A549 treated with AZD2906 at 1 μM for 4 hours (cell line): ENCODE results near the gene MPI. TPM values are rescaled to one million over a fixed set of nuclear protein-coding genes. Genes with fewer than 3 reads are reported as not detected.

Experiments used
- total RNA-seq: library from RNA; stranded (reverse); fragments of 200-300 nt; extraction: Qiagen RNA extraction; gene quantifications from 5 replicates; pipeline ENCODE4 v1.2.3, GENCODE V29; 2022

The MPI gene, protein sequence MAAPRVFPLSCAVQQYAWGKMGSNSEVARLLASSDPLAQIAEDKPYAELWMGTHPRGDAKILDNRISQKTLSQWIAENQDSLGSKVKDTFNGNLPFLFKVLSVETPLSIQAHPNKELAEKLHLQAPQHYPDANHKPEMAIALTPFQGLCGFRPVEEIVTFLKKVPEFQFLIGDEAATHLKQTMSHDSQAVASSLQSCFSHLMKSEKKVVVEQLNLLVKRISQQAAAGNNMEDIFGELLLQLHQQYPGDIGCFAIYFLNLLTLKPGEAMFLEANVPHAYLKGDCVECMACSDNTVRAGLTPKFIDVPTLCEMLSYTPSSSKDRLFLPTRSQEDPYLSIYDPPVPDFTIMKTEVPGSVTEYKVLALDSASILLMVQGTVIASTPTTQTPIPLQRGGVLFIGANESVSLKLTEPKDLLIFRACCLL
- 28.0 to 42.3 TPM (median 33.9 TPM) in 5 replicates for total RNA-seq

DNA sequence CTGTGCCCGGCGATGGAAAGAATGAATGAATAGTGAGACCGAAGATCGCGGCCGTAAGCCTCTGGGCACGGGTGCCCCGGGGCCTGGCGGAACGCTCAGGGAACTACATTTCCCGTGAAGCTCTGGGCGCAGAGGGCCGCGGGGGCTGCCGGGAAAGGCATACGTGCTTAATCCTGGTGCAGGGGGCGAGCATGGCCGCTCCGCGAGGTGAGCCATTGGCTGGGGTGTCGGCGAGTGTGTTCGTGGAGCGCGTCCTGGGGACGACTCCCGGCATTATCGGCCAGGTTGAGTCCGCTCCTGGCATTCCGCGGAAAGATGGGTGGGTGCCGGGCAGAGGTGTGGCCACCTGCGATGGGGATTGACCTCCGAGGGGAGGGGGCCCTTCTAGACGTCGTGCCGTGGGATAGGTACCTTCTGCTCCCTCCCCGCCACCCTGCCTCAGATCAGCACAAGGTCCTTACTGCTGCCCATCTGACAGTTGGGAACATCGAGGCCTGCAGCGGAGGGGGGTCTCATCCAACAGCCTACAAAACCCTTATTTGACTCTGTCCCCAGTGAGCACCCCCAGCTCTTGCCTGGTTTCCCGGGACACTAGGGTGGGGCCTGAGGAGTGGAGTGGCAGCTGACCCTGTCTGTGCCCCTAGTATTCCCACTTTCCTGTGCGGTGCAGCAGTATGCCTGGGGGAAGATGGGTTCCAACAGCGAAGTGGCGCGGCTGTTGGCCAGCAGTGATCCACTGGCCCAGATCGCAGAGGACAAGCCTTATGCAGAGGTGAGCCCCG is at the start of gene MPI:
Gene MPI, plus strand, starts transcription at position 160 of the 782 bp plus-strand sequence. Its CDS starts 32 bp downstream, at position 192.

DNA sequence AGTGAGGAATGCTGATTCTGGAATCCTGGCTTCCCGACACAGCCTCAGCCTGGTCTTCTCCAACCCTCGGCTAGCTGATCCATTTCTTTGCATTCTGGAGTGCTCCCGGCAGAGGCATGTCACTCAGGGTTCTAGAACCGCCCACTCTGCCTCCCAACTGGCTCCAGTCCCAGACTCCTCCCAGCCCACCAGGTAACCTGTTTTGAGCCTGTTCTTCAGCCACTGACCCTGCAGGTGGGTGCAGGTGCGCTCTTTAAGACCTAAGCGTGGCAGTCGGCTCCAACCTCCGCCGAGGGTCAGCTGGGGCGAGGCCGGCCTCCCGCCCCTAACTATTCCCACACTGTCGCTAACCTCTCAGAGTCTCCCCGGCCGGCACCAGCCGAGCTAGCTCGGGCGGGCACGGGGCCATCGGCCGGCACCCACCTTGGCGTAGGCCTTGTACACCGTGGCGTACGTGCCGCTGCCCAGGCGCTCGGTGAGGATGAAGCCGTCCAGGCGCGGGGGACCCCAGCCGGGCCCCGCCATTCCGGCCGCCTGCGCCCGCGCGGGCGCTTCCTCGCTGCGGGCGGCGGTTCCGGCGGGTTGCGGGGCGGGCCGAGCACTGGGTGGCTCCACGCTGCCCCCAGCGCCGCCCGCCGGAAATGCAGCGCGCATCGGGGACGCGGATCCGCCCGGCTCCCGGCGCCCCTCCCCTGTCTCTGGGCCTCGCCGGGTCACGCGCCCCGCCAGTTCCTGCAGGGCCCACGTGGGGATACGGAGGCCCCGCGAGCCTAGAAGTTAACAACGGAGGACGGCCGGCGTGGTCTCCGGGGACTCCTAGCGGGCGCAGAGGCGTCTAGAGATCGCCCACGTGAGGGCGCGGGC is 47.0 kb upstream of the MPI start, which contains the start of gene ULK3:
Gene ULK3, minus strand, starts transcription at position 576 of the 864 bp plus-strand sequence. Its CDS starts 51 bp downstream, at position 525.

DNA sequence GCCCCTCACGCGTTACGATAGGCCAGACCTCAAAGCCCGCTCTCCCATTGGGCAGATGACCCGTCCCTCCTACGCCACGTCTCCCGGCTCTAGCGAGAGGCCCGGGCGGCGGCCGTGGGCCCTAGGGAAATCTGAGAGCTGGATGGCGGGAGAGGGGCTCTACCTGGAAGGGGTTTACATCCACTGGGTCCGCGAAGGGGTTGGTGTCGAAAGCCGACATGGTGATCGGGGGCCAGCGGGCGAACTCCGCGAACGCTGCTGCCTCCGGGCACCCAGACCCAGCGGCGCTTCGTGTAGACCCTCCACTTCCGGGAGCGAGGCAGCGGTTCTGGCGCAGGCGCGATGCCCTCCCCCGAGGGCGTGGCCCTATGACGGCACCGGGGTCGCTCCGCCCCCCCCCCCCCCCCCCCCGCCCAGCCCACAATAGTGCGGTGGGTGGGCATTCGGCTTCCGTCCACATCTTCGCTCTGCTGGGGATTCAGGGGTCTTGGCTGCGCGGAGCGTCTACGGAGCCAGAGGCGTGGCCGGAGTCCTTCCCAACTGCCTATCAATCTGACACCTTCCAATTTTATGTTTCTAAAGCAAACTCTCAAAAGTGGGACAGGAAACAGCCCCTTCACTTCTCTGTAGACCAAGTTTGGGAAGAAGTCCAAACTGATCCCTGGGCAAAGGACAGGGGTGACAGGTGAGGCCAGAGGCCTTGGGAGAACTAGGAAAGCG is 16.6 kb upstream of the MPI start, which contains the start of gene SCAMP2:
Gene SCAMP2, minus strand, starts transcription at position 330 of the 720 bp plus-strand sequence. Its CDS starts 110 bp downstream, at position 220.

DNA sequence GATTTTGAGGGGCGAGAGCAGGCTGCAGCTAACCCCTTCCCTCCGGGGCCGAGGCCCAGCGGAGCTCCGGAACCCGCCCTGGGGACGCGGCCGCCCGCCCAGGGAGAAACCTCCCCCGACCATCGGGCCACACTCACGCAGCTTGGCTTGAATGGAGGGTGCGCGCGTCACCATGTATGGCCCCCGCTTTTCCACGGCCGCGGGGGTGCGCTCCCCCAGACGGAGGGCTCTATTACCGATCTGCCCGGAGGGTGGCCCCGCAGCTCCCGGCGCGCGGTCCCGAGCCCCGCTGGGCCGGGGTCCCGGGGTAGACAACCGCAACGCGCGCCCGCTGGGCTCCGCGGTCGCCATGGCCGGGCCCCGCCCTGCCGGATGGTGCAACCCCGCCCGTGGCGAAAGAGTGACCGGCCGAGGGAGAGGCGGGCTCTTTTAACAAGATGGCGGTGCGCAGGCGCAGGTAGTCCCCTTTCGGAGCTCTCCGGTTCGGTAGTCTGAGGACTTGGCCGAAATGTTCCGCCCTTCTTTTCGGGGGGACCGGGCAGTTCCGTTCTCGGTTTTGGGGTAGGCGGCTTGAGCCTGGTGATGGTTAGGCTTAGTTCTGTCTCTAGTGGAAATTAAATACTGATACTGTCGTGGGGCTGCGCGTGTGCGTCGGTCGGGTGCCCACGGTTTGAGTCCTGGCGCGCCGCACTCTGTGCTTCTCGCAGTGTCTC is 16.8 kb downstream of the MPI start, which contains the start of gene FAM219B:
Gene FAM219B, minus strand, starts transcription at position 402 of the 713 bp plus-strand sequence. Its CDS starts 51 bp downstream, at position 351.

DNA sequence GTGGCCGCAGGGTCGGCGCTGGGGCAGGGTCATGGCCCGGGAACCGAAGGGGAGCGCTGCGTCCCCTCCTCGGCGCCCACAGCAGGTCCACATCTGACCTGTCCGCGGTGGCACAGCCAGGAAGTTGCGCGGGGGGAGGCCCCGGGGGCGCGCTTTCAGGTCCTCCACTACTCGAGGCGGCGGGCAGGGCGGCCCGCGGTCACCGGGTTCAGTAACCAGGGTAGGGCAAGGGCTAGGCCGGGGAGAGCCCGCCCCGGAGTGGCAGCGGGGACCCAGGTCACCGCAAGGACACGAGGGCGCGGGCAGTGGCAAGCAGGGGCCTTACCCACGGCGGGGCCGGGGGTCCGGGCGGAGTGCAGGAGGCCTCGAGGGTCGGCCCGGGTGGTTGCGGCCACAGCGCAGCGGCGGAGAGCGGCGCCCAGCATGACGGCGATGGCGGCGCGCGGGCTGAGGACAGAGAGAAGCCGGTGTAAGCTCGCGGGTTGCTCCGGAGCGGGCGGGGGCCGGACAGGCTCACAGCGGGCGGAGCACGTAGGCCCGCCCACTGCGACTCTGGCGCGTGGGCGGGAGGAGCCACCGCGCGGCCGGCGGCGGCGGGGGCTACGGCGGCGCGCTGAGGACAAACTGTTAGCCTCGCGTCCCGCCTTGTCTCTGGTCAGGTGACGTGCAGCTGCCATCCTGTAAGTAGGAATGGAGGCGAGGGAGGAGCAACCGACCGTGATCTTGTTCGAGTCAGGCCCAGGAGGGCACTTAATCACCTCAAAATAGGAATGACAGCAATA is 47.9 kb downstream of the MPI start, which contains the start of gene COX5A:
Gene COX5A, minus strand, starts transcription at position 484 of the 782 bp plus-strand sequence. Its CDS starts 59 bp downstream, at position 425.

Other genes with a start within 250 kb of the MPI start
- 20.3 to 24.5 TPM (median 22.7 TPM) in 5 replicates for gene EDC3, start 194.0 kb upstream of the MPI start, total RNA-seq
- 1.2 to 2.2 TPM (median 1.7 TPM) in 5 replicates for gene CYP1A1, start 164.5 kb upstream of the MPI start, total RNA-seq
- gene CYP1A2, start 141.2 kb upstream of the MPI start, total RNA-seq: not detected in 5 replicates
- 63.3 to 70.0 TPM (median 63.8 TPM) in 5 replicates for gene CSK, start 108.0 kb upstream of the MPI start, total RNA-seq
- 0.02 to 0.06 TPM in 2 of 5 replicates, not detected in the others for gene LMAN1L, start 77.2 kb upstream of the MPI start, total RNA-seq
- gene CPLX3, start 63.4 kb upstream of the MPI start, total RNA-seq: not detected in 5 replicates
- 26.1 to 36.0 TPM (median 35.1 TPM) in 5 replicates for gene ULK3, start 46.9 kb upstream of the MPI start, total RNA-seq
- 57.7 to 69.5 TPM (median 66.9 TPM) in 5 replicates for gene SCAMP2, start 16.7 kb upstream of the MPI start, total RNA-seq
- 32.1 to 39.1 TPM (median 35.7 TPM) in 5 replicates for gene FAM219B, start 16.8 kb downstream of the MPI start, total RNA-seq
- 449 to 627 TPM (median 566 TPM) in 5 replicates for gene COX5A, start 48.0 kb downstream of the MPI start, total RNA-seq
- gene RPP25, start 66.7 kb downstream of the MPI start, total RNA-seq: 18.8 to 28.2 TPM (median 26.4 TPM) in 5 replicates
- gene SCAMP5, start 105.5 kb downstream of the MPI start, total RNA-seq: 10.2 to 12.5 TPM (median 12.0 TPM) in 5 replicates
- 16.8 to 22.7 TPM (median 19.0 TPM) in 5 replicates for gene PPCDC, start 133.5 kb downstream of the MPI start, total RNA-seq